ENCODE measurements around the gene ABCG4.

DNA sequence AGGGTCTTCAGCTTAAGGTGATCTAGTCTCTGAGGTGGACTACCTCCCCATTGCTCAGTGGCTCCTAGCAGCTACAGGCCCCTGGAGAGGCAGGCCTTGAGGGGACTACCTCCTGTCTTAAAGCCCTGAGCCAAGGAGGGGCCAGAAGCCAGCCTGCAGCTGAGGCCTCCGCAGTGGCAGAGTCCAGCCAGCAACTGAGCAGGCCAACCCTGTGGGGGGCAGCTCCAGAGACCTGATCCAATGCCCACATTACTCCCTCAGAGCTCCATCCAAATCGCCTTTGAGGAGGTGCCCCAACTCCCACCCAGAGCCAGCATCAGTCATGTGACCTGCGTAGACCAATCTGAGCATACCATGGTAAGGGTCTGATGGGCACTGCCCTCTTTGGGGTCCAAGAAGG lies 39.0 kb upstream of the ABCG4 start:
- TF ChIP-seq, protein P1, sequence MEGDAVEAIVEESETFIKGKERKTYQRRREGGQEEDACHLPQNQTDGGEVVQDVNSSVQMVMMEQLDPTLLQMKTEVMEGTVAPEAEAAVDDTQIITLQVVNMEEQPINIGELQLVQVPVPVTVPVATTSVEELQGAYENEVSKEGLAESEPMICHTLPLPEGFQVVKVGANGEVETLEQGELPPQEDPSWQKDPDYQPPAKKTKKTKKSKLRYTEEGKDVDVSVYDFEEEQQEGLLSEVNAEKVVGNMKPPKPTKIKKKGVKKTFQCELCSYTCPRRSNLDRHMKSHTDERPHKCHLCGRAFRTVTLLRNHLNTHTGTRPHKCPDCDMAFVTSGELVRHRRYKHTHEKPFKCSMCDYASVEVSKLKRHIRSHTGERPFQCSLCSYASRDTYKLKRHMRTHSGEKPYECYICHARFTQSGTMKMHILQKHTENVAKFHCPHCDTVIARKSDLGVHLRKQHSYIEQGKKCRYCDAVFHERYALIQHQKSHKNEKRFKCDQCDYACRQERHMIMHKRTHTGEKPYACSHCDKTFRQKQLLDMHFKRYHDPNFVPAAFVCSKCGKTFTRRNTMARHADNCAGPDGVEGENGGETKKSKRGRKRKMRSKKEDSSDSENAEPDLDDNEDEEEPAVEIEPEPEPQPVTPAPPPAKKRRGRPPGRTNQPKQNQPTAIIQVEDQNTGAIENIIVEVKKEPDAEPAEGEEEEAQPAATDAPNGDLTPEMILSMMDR (conservative IDR thresholded peaks at IDR 0.05) = no peak
- TF ChIP-seq ZFX (IDR thresholded peaks at IDR 0.05) = no peak
